Measurements from ENCODE around the gene MPPE1.

GRCh38 chr18:11882636-11883035, 25.5 kb downstream of the MPPE1 start:
- no peak for TF ChIP-seq CTCF (IDR thresholded peaks at IDR 0.05; ENCODE audit: poor library complexity, severe bottlenecking)
- no peak for TF ChIP-seq EP300 (conservative IDR thresholded peaks at IDR 0.05; ENCODE audit: poor library complexity, severe bottlenecking)
- no peak for TF ChIP-seq REST (IDR thresholded peaks at IDR 0.05; ENCODE audit: borderline replicate concordance)
- no peak for TF ChIP-seq EZH2 (IDR thresholded peaks at IDR 0.05; ENCODE audit: borderline replicate concordance, insufficient read depth, low read length, poor library complexity, severe bottlenecking)
- no peak for TF ChIP-seq MXI1 (conservative IDR thresholded peaks at IDR 0.05; ENCODE audit: poor library complexity, severe bottlenecking)
- no peak for TF ChIP-seq POLR2AphosphoS5 (IDR thresholded peaks at IDR 0.05)
